Measurements from ENCODE around the gene ENHO. TPM values are rescaled to one million over a fixed set of nuclear protein-coding genes. Genes with fewer than 3 reads are reported as not detected.

ENHO gene
- total RNA-seq, 1 donor from 2014 or later = 1.6 TPM

GRCh38 chr9:34519321-34520020 lies 3.3 kb downstream of the ENHO start:
- Mint-ChIP-seq H3K4me1 (ENCODE audit: low read depth) (peaks cover 4% of the 10 kb centered on the region), H3K27ac (ENCODE audit: unreplicated experiment) (no peak overlapping the region), H3K27me3 (ENCODE audit: low read depth) (peaks cover 36% of the 10 kb centered on the region), H3K9me3 (ENCODE audit: low read depth) (no peaks in the 10 kb centered on the region), H3K4me3 (ENCODE audit: unreplicated experiment) (no peak overlapping the region), H3K36me3 (ENCODE audit: low read depth) (peaks cover 3% of the 10 kb centered on the region)
- DNase-seq (ENCODE audit: low spot score) = peak; percentile 54
- TF ChIP-seq, protein P1, sequence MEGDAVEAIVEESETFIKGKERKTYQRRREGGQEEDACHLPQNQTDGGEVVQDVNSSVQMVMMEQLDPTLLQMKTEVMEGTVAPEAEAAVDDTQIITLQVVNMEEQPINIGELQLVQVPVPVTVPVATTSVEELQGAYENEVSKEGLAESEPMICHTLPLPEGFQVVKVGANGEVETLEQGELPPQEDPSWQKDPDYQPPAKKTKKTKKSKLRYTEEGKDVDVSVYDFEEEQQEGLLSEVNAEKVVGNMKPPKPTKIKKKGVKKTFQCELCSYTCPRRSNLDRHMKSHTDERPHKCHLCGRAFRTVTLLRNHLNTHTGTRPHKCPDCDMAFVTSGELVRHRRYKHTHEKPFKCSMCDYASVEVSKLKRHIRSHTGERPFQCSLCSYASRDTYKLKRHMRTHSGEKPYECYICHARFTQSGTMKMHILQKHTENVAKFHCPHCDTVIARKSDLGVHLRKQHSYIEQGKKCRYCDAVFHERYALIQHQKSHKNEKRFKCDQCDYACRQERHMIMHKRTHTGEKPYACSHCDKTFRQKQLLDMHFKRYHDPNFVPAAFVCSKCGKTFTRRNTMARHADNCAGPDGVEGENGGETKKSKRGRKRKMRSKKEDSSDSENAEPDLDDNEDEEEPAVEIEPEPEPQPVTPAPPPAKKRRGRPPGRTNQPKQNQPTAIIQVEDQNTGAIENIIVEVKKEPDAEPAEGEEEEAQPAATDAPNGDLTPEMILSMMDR (IDR thresholded peaks at IDR 0.05) = no peak

DNA sequence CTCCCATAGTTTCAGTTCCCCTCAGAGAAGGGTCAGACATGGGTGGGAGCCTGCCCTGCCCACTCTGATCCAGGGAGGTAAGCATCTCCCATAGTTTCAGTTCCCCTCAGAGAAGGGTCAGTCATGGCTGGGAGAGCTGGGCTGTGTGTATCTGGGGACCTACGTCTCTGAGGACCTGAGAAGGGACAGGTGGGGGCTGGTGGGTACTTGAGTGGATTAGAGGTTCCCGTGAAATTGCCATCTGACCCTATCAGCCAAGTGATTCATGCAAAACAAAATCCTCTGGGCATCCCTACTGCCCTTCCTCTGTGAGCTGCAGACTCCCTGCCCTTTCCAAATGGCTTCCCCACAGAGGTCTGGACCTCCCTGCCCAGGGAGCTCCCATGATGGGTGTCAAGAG lies 3.9 kb downstream of the ENHO start:
- H3K36me3 Mint-ChIP-seq (ENCODE audit: low read depth) = peaks cover 3% of the 10 kb centered on the region
- no peak overlapping the region for H3K27ac Mint-ChIP-seq (ENCODE audit: unreplicated experiment)
- peaks cover 30% of the 10 kb centered on the region for H3K27me3 Mint-ChIP-seq (ENCODE audit: low read depth)
- H3K9me3 Mint-ChIP-seq (ENCODE audit: low read depth) = no peaks in the 10 kb centered on the region
- H3K4me1 Mint-ChIP-seq (ENCODE audit: low read depth) = peaks cover 4% of the 10 kb centered on the region
- DNase-seq (ENCODE audit: low spot score) = peak; percentile 21
- H3K4me3 Mint-ChIP-seq (ENCODE audit: unreplicated experiment) = no peak overlapping the region
- TF ChIP-seq, protein P1 (IDR thresholded peaks at IDR 0.05) = no peak

GRCh38 chr9:34518110-34518616 lies 4.6 kb downstream of the ENHO start:
- Mint-ChIP-seq H3K27ac (ENCODE audit: unreplicated experiment) (no peak overlapping the region), H3K36me3 (ENCODE audit: low read depth) (peaks cover 3% of the 10 kb centered on the region), H3K27me3 (ENCODE audit: low read depth) (peaks cover 28% of the 10 kb centered on the region), H3K4me3 (ENCODE audit: unreplicated experiment) (no peak overlapping the region), H3K4me1 (ENCODE audit: low read depth) (peaks cover 7% of the 10 kb centered on the region), H3K9me3 (ENCODE audit: low read depth) (no peaks in the 10 kb centered on the region)
- DNase-seq (ENCODE audit: low spot score) = peak; percentile 73
- TF ChIP-seq, protein P1 (IDR thresholded peaks at IDR 0.05) = no peak

DNA sequence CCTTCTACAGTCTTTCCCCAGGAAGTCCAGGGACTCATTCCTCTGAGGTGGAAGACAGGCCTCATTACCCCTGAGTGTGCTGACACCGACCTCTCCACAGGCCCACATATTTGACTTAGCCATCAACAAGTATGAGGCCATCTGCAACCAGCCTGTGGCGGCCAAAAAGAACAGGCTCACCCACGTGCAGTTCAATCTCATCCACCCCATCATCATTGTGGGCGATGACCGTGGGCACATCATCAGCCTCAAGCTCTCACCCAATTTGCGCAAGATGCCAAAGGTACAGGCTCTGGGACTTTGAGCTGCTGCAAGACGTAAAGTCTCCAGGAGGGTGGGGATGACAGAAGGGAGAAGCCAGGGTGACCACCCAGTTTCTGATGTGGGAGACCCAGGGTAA lies 5.6 kb downstream of the ENHO start:
- Mint-ChIP-seq H3K4me1 (ENCODE audit: low read depth) (peaks cover 4% of the 10 kb centered on the region), H3K27me3 (ENCODE audit: low read depth) (peaks cover 25% of the 10 kb centered on the region)
- DNase-seq (ENCODE audit: low spot score) = no peak

GRCh38 chr9:34515959-34516358 lies 6.8 kb downstream of the ENHO start:
- TF ChIP-seq, protein P1 (IDR thresholded peaks at IDR 0.05) = no peak
- H3K27ac Mint-ChIP-seq (ENCODE audit: unreplicated experiment) = no peak overlapping the region
- H3K27me3 Mint-ChIP-seq (ENCODE audit: low read depth) = peaks cover 29% of the 10 kb centered on the region
- H3K4me1 Mint-ChIP-seq (ENCODE audit: low read depth) = peaks cover 4% of the 10 kb centered on the region
- peaks cover 3% of the 10 kb centered on the region for H3K36me3 Mint-ChIP-seq (ENCODE audit: low read depth)
- H3K9me3 Mint-ChIP-seq (ENCODE audit: low read depth) = no peaks in the 10 kb centered on the region
- peak; percentile 46 for DNase-seq (ENCODE audit: low spot score)
- H3K4me3 Mint-ChIP-seq (ENCODE audit: unreplicated experiment) = no peak overlapping the region

More for the DNA sequence above, 5.6 kb downstream of the ENHO start:
- Mint-ChIP-seq H3K27ac (ENCODE audit: unreplicated experiment) (no peak overlapping the region), H3K9me3 (ENCODE audit: low read depth) (no peaks in the 10 kb centered on the region), H3K4me3 (ENCODE audit: unreplicated experiment) (no peak overlapping the region), H3K36me3 (ENCODE audit: low read depth) (peaks cover 3% of the 10 kb centered on the region)
- TF ChIP-seq, protein P1 (IDR thresholded peaks at IDR 0.05) = no peak
